Measurements from ENCODE around the gene AGPAT4. TPM values are rescaled to one million over a fixed set of nuclear protein-coding genes. Genes with fewer than 3 reads are reported as not detected.

The AGPAT4 gene
- total RNA-seq, 1 donor from 2014 or later: 4.7 TPM

DNA sequence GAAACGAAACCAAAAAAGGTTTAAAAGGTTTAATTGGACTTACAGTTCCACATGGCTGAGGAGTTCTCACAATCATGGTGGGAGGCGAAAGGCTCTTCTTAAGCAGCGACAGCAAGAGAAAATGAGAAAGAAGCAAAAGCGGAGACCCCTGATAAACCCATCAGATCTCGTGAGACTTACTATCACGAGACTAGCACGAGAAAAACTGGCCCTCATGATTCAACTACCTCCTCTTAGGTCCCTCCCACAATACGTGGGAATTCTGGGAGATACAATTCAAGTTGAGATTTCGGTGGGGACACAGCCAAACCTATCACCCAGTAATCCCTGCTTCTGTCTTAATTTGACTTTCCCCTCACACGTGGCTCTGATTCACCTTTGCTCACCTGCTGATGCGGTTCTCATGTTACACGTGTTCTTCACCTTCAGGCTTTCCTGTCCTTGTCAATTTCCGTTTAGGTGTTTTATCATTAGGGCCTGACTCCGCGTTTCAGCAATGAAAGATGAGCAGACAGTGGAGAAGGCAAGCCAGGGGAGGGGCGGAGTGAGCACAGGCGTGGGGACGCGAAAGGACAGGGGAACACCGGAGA lies 57.1 kb downstream of the AGPAT4 start:
- no peaks in the 10 kb centered on the region for H3K36me3 Mint-ChIP-seq (ENCODE audit: low read depth)
- no peak overlapping the region for H3K27ac Mint-ChIP-seq
- ChIA-PET POLR2A (no interaction called here), CTCF (no interaction called here)
- peaks cover 1% of the 10 kb centered on the region for H3K9me3 Mint-ChIP-seq
- ATAC-seq (ENCODE audit: low read depth) (no peak), DNase-seq (no peak)
- no peaks in the 10 kb centered on the region for H3K27me3 Mint-ChIP-seq
- no peaks in the 10 kb centered on the region for H3K4me1 Mint-ChIP-seq
- no peak for TF ChIP-seq CTCF (IDR thresholded peaks at IDR 0.05)
- intact Hi-C loops (cut with micrococcal nuclease): no loop called here
- H3K4me3 Mint-ChIP-seq: no peak overlapping the region

- H3K36me3 Mint-ChIP-seq (ENCODE audit: low read depth): no peaks in the 10 kb centered on the region
- CTCF ChIA-PET: no interaction called here
Measured at GRCh38 chr6:161215876-161216615, 57.8 kb downstream of the AGPAT4 start.

GRCh38 chr6:161215193-161215592 lies 58.7 kb downstream of the AGPAT4 start:
- Mint-ChIP-seq H3K4me3 (no peak overlapping the region), H3K36me3 (ENCODE audit: low read depth) (no peaks in the 10 kb centered on the region), H3K9me3 (peaks cover 3% of the 10 kb centered on the region), H3K4me1 (no peaks in the 10 kb centered on the region), H3K27ac (no peak overlapping the region), H3K27me3 (no peaks in the 10 kb centered on the region)
- POLR2A ChIA-PET: no interaction called here
- CTCF ChIA-PET: no interaction called here
- no peak for TF ChIP-seq CTCF (IDR thresholded peaks at IDR 0.05)
- no peak for DNase-seq
- intact Hi-C loops (cut with micrococcal nuclease): no loop called here
- ATAC-seq (ENCODE audit: low read depth): no peak

More at GRCh38 chr6:161215876-161216615, 57.8 kb downstream of the AGPAT4 start:
- DNase-seq: no peak
- POLR2A ChIA-PET: no interaction called here
- ATAC-seq (ENCODE audit: low read depth): no peak
- intact Hi-C loops (cut with micrococcal nuclease): no loop called here
- Mint-ChIP-seq H3K4me3 (no peak overlapping the region), H3K27me3 (no peaks in the 10 kb centered on the region), H3K4me1 (no peaks in the 10 kb centered on the region), H3K9me3 (peaks cover 3% of the 10 kb centered on the region), H3K27ac (no peak overlapping the region)
- TF ChIP-seq CTCF (IDR thresholded peaks at IDR 0.05): no peak

GRCh38 chr6:161214722-161215121 lies 59.1 kb downstream of the AGPAT4 start:
- DNase-seq (no peak), ATAC-seq (ENCODE audit: low read depth) (no peak)
- intact Hi-C loops (cut with micrococcal nuclease): no loop called here
- no peaks in the 10 kb centered on the region for H3K27me3 Mint-ChIP-seq
- no peak overlapping the region for H3K27ac Mint-ChIP-seq
- TF ChIP-seq CTCF (IDR thresholded peaks at IDR 0.05): no peak
- H3K4me3 Mint-ChIP-seq: no peak overlapping the region
- H3K36me3 Mint-ChIP-seq (ENCODE audit: low read depth): no peaks in the 10 kb centered on the region
- H3K9me3 Mint-ChIP-seq: peaks cover 3% of the 10 kb centered on the region
- CTCF ChIA-PET: no interaction called here
- POLR2A ChIA-PET: no interaction called here
- no peaks in the 10 kb centered on the region for H3K4me1 Mint-ChIP-seq

DNA sequence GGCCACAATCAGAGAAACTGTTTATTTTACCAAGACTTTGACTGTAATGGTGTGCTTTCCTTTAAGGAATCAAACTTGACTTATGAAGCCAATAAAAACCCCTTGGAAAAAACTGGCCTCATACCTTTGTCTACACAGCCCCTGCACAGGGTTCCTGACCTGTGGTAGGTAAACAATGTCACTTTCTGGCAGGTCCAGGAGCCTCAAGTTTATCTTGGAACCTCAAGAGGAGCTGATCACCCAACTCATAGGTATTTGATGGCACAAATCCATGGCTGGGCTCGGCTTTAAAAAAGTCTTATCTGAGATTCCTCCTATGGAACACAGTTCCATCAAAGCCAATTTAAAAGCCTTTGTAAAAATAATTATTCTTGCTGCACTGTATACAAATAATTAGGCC lies 61.0 kb downstream of the AGPAT4 start:
- no peak for DNase-seq
- Mint-ChIP-seq H3K4me3 (no peak overlapping the region), H3K9me3 (peaks cover 7% of the 10 kb centered on the region), H3K27me3 (peaks cover 3% of the 10 kb centered on the region), H3K4me1 (no peaks in the 10 kb centered on the region), H3K27ac (no peak overlapping the region), H3K36me3 (ENCODE audit: low read depth) (peaks cover 3% of the 10 kb centered on the region)
- CTCF ChIA-PET: no interaction called here
- ATAC-seq (ENCODE audit: low read depth): no peak
- TF ChIP-seq CTCF (IDR thresholded peaks at IDR 0.05): no peak
- POLR2A ChIA-PET: no interaction called here
- intact Hi-C loops (cut with micrococcal nuclease): no loop called here

All from activated B cell treated with CpG ODN at 0.5 μM for 24 hours (primary cell).